ENCODE measurements around the gene ZNF608. TPM values are rescaled to one million over a fixed set of nuclear protein-coding genes. Genes with fewer than 3 reads are reported as not detected.

Gene ZNF608
- total RNA-seq, 1 donor from 2014 or later: 50.2 TPM

- no peak overlapping the region for H3K4me3 ChIP-seq (ENCODE audit: low read depth, low read length)
- DNase-seq (ENCODE audit: low read depth): no peak
- no peaks in the 10 kb centered on the region for H3K36me3 ChIP-seq (ENCODE audit: control insufficient read depth, insufficient read depth, low read length)
- no peaks in the 10 kb centered on the region for H3K27me3 ChIP-seq (ENCODE audit: control insufficient read depth, insufficient read depth, low read length)
- TF ChIP-seq CTCF (IDR thresholded peaks at IDR 0.05; ENCODE audit: insufficient read depth, low read length, poor library complexity, severe bottlenecking): no peak
Measured at GRCh38 chr5:124728331-124728967, 18.0 kb downstream of the ZNF608 start.

- no peak for TF ChIP-seq CTCF (IDR thresholded peaks at IDR 0.05; ENCODE audit: insufficient read depth, low read length, poor library complexity, severe bottlenecking)
Measured at GRCh38 chr5:124726631-124727362, 19.6 kb downstream of the ZNF608 start.

GRCh38 chr5:124725622-124726258 lies 20.7 kb downstream of the ZNF608 start:
- H3K4me3 ChIP-seq (ENCODE audit: low read depth, low read length): no peak overlapping the region
- TF ChIP-seq CTCF (IDR thresholded peaks at IDR 0.05; ENCODE audit: insufficient read depth, low read length, poor library complexity, severe bottlenecking): no peak
- no peak for DNase-seq (ENCODE audit: low read depth)
- H3K36me3 ChIP-seq (ENCODE audit: control insufficient read depth, insufficient read depth, low read length): no peaks in the 10 kb centered on the region
- H3K27me3 ChIP-seq (ENCODE audit: control insufficient read depth, insufficient read depth, low read length): no peaks in the 10 kb centered on the region

More at GRCh38 chr5:124726631-124727362, 19.6 kb downstream of the ZNF608 start:
- no peak overlapping the region for H3K4me3 ChIP-seq (ENCODE audit: low read depth, low read length)
- no peak for DNase-seq (ENCODE audit: low read depth)
- H3K36me3 ChIP-seq (ENCODE audit: control insufficient read depth, insufficient read depth, low read length): no peaks in the 10 kb centered on the region
- H3K27me3 ChIP-seq (ENCODE audit: control insufficient read depth, insufficient read depth, low read length): no peaks in the 10 kb centered on the region

- H3K27me3 ChIP-seq (ENCODE audit: control insufficient read depth, insufficient read depth, low read length): no peaks in the 10 kb centered on the region
- no peak for DNase-seq (ENCODE audit: low read depth)
- no peaks in the 10 kb centered on the region for H3K36me3 ChIP-seq (ENCODE audit: control insufficient read depth, insufficient read depth, low read length)
- no peak overlapping the region for H3K4me3 ChIP-seq (ENCODE audit: low read depth, low read length)
- TF ChIP-seq CTCF (IDR thresholded peaks at IDR 0.05; ENCODE audit: insufficient read depth, low read length, poor library complexity, severe bottlenecking): peak; percentile 17
Measured at GRCh38 chr5:124725040-124725434, 21.4 kb downstream of the ZNF608 start.

GRCh38 chr5:124724357-124725039 lies 21.9 kb downstream of the ZNF608 start:
- no peak for DNase-seq (ENCODE audit: low read depth)
- H3K4me3 ChIP-seq (ENCODE audit: low read depth, low read length): no peak overlapping the region
- TF ChIP-seq CTCF (IDR thresholded peaks at IDR 0.05; ENCODE audit: insufficient read depth, low read length, poor library complexity, severe bottlenecking): no peak
- no peaks in the 10 kb centered on the region for H3K27me3 ChIP-seq (ENCODE audit: control insufficient read depth, insufficient read depth, low read length)
- H3K36me3 ChIP-seq (ENCODE audit: control insufficient read depth, insufficient read depth, low read length): no peaks in the 10 kb centered on the region
